ENCODE data around the gene ELMO3.

DNA sequence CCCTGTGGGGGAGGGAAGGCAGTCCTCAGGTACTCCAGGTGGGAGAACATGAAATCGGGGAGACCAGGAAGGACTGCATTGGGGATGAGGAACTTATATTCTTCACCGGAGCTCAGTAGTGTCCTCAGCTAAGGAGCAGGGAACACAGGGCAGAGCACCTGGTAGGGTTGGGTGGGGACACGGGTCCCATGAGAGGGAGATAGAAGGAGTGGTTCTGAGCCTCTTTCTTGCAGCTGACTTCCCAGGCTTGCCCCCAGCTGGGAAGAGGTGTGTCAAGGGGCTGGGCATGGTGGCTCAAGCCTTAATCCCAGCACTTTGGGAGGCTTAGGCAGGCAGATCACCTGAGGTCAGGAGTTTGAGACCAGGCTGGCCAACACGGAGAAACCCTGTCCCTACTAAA is 46.3 kb downstream of the ELMO3 start:
- TF ChIP-seq, protein P1, sequence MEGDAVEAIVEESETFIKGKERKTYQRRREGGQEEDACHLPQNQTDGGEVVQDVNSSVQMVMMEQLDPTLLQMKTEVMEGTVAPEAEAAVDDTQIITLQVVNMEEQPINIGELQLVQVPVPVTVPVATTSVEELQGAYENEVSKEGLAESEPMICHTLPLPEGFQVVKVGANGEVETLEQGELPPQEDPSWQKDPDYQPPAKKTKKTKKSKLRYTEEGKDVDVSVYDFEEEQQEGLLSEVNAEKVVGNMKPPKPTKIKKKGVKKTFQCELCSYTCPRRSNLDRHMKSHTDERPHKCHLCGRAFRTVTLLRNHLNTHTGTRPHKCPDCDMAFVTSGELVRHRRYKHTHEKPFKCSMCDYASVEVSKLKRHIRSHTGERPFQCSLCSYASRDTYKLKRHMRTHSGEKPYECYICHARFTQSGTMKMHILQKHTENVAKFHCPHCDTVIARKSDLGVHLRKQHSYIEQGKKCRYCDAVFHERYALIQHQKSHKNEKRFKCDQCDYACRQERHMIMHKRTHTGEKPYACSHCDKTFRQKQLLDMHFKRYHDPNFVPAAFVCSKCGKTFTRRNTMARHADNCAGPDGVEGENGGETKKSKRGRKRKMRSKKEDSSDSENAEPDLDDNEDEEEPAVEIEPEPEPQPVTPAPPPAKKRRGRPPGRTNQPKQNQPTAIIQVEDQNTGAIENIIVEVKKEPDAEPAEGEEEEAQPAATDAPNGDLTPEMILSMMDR (IDR thresholded peaks at IDR 0.05): no peak
- no peak for TF ChIP-seq POLR2A (IDR thresholded peaks at IDR 0.05)
